Fibroblast of lung (primary cell): Measurements from ENCODE around the gene BBS9. TPM values are rescaled to one million over a fixed set of nuclear protein-coding genes. Genes with fewer than 3 reads are reported as not detected.
"Not testable (repeated sequence)": the region's sequence is repeated elsewhere in the genome, so short reads cannot be mapped to it uniquely, and the experiment has no call there.

ENCODE experiments used
- DNase-seq, 2 donors: peaks; one replicate each; pipeline versions ENCODE4 v3.0.0 to v3.0.0-alpha.2; 2010; ENCODE audit warnings: low read depth in 2 of 2
- H2AFZ ChIP-seq: 2 replicates; pipeline ENCODE4 v1.5.1; 2012; ENCODE audit warnings: low read length, control low read depth, inconsistent platforms
- H3K27ac ChIP-seq: 2 replicates; pipeline ENCODE4 v1.5.1; 2011; ENCODE audit warnings: low read length, control low read depth; ENCODE audit not compliant: insufficient read depth
- H3K27me3 ChIP-seq: 2 replicates; pipeline ENCODE4 v1.5.1; 2011; ENCODE audit warnings: mild to moderate bottlenecking, low read length; ENCODE audit not compliant: control insufficient read depth, insufficient read depth
- H3K36me3 ChIP-seq: 2 replicates; pipeline ENCODE4 v1.5.1; 2011; ENCODE audit warnings: low read length; ENCODE audit not compliant: control insufficient read depth, insufficient read depth
- H3K4me1 ChIP-seq: 2 replicates; pipeline ENCODE4 v1.5.1; 2011; ENCODE audit warnings: low read length; ENCODE audit not compliant: control insufficient read depth, insufficient read depth; ENCODE audit errors: extremely low read depth
- H3K4me2 ChIP-seq: 2 replicates; pipeline ENCODE4 v1.5.1; 2011; ENCODE audit warnings: low read length, control low read depth; ENCODE audit not compliant: insufficient read depth; ENCODE audit errors: extremely low read depth
- H3K4me3 ChIP-seq, 4 experiments: fragments of 200-600 bp in 1 of 4; sonication (generic) in 1 of 4; replicated peaks in 1 of 4; 2 replicates each; pipeline ENCODE4 v1.5.1; 2011 to 2016; ENCODE audit warnings: low read length in 4 of 4, low read depth in 3 of 4, mild to moderate bottlenecking in 3 of 4, control low read depth in 2 of 4, inconsistent platforms in 1 of 4, mixed read lengths in 1 of 4; ENCODE audit not compliant: insufficient read depth in 1 of 4; ENCODE audit errors: control extremely low read depth in 1 of 4
- H3K79me2 ChIP-seq: 2 replicates; pipeline ENCODE4 v1.5.1; 2012; ENCODE audit warnings: mild to moderate bottlenecking, low read length, inconsistent platforms; ENCODE audit not compliant: control insufficient read depth, insufficient read depth
- H3K9ac ChIP-seq: 2 replicates; pipeline ENCODE4 v1.5.1; 2011; ENCODE audit warnings: mild to moderate bottlenecking, low read length, control low read depth; ENCODE audit not compliant: insufficient read depth
- H3K9me3 ChIP-seq: 2 replicates; pipeline ENCODE4 v1.5.1; 2012; ENCODE audit warnings: low read depth, low read length; ENCODE audit not compliant: control insufficient read depth, insufficient read depth
- H4K20me1 ChIP-seq: 2 replicates; pipeline ENCODE4 v1.5.1; 2011; ENCODE audit warnings: low read length; ENCODE audit not compliant: control insufficient read depth, insufficient read depth; ENCODE audit errors: extremely low read depth
- CTCF ChIP-seq, 2 donors: IDR thresholded peaks in 1 of 2; conservative IDR thresholded peaks in 1 of 2; 1 replicate in 1 of 2; 2 replicates in 1 of 2; pipeline ENCODE4 v1.5.1; 2011 to 2012; ENCODE audit warnings: low read length in 2 of 2, control low read depth in 1 of 2, inconsistent platforms in 1 of 2, low read depth in 1 of 2, mild to moderate bottlenecking in 1 of 2
- EZH2 ChIP-seq: IDR thresholded peaks from 2 replicates; pipeline ENCODE4 v1.5.1; 2012; ENCODE audit warnings: low read length, control low read depth, mild to moderate bottlenecking; ENCODE audit errors: missing control alignments
- polyA plus RNA-seq, 2 donors: library from polyadenylated mRNA; depleted of rRNA in 1 of 2; stranded (reverse) in 1 of 2; unstranded in 1 of 2; fragments of >200 nt; gene quantifications; 2 replicates each; pipeline ENCODE4 v1.2.1, GENCODE V29; 2011 to 2012; ENCODE audit warnings: missing spikeins in 1 of 2
- total RNA-seq: library from RNA; depleted of rRNA; stranded (reverse); fragments of >200 nt; gene quantifications from 2 replicates; pipeline ENCODE4 v1.2.1, GENCODE V29; 2014

The BBS9 gene
- total and polyA plus RNA-seq, 2 donors (not counting 1 experiment from before 2014, with no cell fraction given), result 19.1 to 26.9 TPM

GRCh38 chr7:33215992-33216391 is 86.6 kb downstream of the BBS9 start:
- H3K9me3 ChIP-seq, result no peaks in the 10 kb centered on the region
- H3K79me2 ChIP-seq, result no peaks in the 10 kb centered on the region
- H3K9ac ChIP-seq, result no peak overlapping the region
- no peaks in the 10 kb centered on the region for H3K27me3 ChIP-seq
- peak in 1 of 2 donors; percentile 12 for DNase-seq
- no peak overlapping the region for H3K4me3 ChIP-seq
- TF ChIP-seq EZH2 (no peak), CTCF (conservative IDR thresholded peaks at IDR 0.05 in 1 of 2, IDR thresholded peaks at IDR 0.05 in 1 of 2; ENCODE audit: low read depth in 1 of 2, low read length in 2 of 2) (no peak)
- H3K36me3 ChIP-seq, result no peaks in the 10 kb centered on the region
- H3K4me2 ChIP-seq, result no peak overlapping the region
- no peak overlapping the region for H2AFZ ChIP-seq
- H3K4me1 ChIP-seq, result no peaks in the 10 kb centered on the region
- H3K27ac ChIP-seq, result no peak overlapping the region
- no peaks in the 10 kb centered on the region for H4K20me1 ChIP-seq

GRCh38 chr7:33217595-33217994 is 88.2 kb downstream of the BBS9 start:
- H3K4me1 ChIP-seq, result no peaks in the 10 kb centered on the region
- no peak overlapping the region for H3K9ac ChIP-seq
- no peak overlapping the region for H2AFZ ChIP-seq
- H3K27me3 ChIP-seq, result no peaks in the 10 kb centered on the region
- no peak overlapping the region for H3K4me3 ChIP-seq
- no peaks in the 10 kb centered on the region for H4K20me1 ChIP-seq
- no peaks in the 10 kb centered on the region for H3K36me3 ChIP-seq
- no peaks in the 10 kb centered on the region for H3K79me2 ChIP-seq
- DNase-seq, result no peak
- TF ChIP-seq EZH2 (no peak), CTCF (conservative IDR thresholded peaks at IDR 0.05 in 1 of 2, IDR thresholded peaks at IDR 0.05 in 1 of 2; ENCODE audit: low read depth in 1 of 2, low read length in 2 of 2) (no peak)
- H3K27ac ChIP-seq, result no peak overlapping the region
- no peak overlapping the region for H3K4me2 ChIP-seq
- no peaks in the 10 kb centered on the region for H3K9me3 ChIP-seq

- not testable (repeated sequence) for H3K27ac ChIP-seq, H4K20me1 ChIP-seq, H3K36me3 ChIP-seq, H3K27me3 ChIP-seq, H3K4me1 ChIP-seq, H3K79me2 ChIP-seq, DNase-seq, H2AFZ ChIP-seq, H3K4me3 ChIP-seq, H3K9me3 ChIP-seq, H3K4me2 ChIP-seq, H3K9ac ChIP-seq
These were observed 89.6 kb downstream of the BBS9 start for GRCh38 chr7:33218841-33219535.
